NCI-H748 (cell line): ENCODE results near the gene DDX23.

Experiments used
- DNase-seq: peaks from one replicate; lab custom pipeline; 2025; ENCODE audit not compliant: unreplicated experiment; lab: John Stamatoyannopoulos, UW

Gene DDX23

GRCh38 chr12:48824905-48825304, 27.1 kb downstream of the DDX23 start:
- no peak for DNase-seq

DNA sequence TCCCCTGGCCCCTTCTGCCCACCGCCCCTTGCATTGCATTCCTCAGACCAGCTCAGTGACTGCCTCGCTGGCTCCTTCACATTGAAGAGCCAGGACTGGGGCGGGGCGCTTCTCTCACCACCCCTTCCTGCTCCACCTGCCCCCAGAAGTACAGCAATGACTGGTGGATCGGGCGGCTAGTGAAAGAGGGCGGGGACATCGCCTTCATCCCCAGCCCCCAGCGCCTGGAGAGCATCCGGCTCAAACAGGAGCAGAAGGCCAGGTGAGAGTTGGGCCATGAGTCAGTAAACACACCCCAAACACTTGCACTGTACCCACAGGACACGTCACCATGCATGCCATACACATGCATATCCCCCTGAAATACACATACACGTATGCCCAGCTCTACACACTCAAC, 27.9 kb downstream of the DDX23 start:
- DNase-seq: peak; percentile 19

- no peak for DNase-seq
These were observed 28.7 kb downstream of the DDX23 start for GRCh38 chr12:48823281-48823680.

DNA sequence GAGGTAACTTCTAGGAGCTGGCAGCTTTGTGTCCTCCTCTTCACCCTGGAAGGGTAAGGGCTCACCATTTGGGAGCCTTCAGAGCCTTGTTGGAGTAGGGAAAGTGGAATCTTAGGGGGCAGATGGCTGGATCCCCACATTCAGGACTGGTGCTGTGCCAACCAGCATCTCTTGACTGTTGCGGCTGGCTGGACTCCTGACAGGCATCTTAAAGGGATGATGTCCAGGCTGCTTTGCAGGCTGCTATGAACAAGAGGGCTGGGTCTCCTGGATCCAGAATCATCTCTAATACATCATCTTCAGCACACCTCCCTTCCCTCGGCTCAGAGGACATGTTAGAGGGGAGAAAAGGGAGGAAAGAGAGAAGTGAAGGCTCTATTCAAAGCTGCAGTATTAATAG, 29.3 kb downstream of the DDX23 start:
- no peak for DNase-seq

DNA sequence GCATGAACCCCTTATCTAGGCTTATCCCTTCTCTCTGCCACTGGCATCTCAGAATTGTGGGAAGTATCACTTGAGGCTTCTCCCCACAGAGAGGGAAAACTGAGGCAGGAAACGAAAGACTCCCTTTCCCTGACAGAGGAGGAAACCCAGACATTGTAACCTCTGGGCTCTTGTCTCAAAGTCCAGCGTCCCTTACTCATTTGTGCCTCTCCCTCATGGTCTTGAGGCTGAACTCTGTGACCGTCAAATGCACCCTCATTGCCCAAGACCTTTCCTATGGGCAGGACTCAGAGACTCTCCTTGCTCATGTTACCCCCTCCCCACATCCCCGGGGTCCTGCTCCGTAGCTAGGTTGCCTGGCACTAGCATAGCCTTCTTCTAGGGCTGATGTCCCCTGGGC, 29.8 kb downstream of the DDX23 start:
- no peak for DNase-seq

GRCh38 chr12:48819986-48820725, 31.8 kb downstream of the DDX23 start:
- no peak for DNase-seq

- DNase-seq: peak; percentile 59
These were observed 33.0 kb downstream of the DDX23 start for GRCh38 chr12:48818831-48819590.

DNA sequence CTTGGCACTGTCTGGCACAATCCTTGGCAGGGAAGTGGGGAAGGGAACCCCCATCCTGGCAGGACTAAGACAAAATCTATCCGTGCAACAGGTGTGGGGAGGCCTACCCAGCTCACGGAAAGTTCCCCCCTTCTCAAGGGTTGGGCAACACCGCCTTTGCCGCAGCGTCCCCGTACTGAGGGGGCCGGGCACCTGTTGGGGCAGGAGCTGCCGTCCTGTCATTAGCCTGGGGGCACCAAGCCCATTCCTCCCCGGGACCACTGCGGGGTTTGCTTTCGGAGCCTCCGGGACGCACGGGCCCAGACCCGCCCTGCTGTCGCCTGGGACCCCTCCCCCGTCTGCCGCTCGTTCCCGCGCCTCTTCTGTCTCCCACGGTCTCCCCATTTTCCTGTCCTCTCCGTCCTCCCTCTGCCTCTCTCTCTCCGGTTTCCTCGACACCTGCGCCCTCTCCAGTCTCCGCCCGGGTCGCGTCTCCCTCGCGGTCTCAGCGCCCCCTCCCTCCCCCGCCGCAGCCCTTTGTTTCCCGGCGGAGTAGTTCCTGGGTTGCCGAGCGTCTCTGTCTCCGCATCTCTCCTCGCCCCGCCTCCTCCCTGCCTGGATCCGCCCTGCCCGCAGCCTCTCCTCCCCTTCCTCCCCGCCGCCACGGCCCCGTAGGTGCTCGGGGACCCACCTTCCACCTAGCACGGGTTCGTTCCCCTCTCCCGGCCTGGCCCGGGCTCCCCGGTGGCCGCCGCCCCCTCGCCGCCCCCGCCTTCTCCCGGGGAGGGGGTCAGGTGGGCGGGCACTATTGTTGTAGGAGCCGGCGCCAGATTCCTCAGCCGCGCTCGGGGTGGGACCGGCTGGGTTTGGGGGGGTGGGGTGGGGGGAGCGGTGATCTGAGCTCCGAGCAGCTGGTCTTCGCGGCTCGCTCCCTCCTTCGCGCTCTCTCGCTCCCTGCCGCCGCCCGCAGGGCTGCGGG, 33.8 kb downstream of the DDX23 start, which contains the start of gene CACNB3:
CACNB3 (plus strand) TSS at position 624 of the 958 bp plus-strand sequence. CDS start 434 bp downstream, outside the sequence.
- peak; percentile 87 for DNase-seq

GRCh38 chr12:48816143-48816854, 35.7 kb downstream of the DDX23 start:
- no peak for DNase-seq

DNA sequence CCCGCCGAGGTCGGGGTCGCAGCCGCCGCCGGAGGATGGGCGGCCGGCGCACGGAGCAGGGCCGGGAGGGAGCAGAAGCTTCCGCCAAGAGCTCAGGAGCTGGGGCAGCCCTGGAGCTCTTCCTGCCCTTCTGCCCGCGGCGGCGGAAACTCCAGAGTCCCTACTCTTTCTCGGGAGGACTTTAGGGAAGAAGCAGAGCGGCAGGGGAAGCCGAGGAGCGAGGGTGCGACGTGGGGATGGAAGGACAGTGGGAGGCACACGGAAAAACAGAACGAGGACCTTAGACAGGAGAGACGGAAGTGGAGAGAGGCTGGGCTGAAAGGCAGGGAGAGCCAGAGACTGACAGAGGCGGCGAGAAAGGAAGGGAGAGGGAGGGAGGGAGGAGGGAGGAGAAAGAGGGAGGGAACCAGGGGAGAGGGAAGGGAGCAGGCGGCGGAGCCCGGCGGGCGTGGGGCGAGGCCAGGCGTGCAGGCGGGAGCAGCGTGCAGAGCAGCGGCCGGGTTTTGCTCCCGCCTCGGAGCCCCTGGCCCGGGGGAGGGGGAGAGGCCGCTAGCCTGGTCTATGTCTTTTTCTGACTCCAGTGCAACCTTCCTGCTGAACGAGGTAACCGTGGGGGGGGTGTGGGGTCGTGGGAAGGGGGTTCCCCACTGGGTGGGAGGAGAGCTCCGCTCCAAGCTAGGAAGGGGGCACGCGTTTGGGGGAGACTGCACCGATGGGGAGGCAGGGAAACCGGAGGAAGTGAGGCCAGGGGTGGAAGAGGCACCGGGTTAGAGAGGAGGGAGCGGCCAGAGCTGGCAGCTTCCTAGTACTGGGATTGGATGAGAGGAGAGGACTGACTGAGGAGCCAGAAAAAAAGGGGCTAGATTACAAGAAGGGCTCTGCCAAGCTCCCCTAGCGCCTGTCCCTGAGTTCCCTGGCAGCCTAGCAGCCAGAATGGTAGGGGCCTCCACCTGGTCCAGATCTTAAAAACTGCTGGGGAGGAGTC, 36.5 kb downstream of the DDX23 start:
- peak; percentile 86 for DNase-seq

DNA sequence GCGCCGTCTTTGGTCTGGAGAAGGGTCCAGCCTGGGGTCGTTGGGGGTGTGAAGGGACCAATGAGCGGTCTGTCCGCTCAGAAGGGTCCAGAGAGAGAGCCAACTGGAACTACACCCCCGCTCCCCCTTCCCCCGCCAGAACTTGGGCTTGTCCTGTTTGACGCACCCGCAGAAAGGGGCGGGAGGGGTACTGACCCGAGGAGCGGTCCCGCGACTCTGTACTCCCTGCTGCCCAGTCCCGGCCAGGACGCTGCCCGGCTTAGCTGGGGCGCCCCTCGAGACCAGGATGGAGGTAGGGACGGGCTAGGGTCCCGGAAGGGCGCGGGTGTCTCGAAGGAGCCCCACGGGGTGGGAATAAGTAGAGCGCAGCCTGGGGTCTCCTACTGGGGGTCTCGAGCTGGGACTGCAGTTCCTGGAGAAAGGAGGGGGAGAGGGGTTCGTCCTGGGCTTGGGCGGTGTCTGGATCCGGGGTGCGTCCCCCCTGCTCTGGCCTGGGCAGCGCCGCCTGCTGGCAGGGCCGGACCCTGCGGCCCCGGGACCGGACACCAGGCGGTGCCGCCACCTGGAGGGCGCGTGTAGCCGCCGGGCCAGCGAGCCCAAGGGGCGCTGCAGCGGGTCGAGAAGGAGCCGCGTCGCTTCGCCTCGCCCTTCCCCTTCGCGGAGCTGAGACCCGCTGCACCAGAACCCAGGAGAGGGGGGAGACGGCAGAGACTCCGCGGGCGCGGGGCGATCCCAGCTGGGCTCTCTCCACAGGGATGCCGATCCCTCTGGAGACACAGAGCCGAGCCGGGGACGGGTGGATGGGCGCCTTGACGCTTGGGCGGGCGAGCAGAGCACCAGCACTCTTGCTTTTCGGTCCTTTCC, 37.5 kb downstream of the DDX23 start:
- peak; percentile 79 for DNase-seq

DNA sequence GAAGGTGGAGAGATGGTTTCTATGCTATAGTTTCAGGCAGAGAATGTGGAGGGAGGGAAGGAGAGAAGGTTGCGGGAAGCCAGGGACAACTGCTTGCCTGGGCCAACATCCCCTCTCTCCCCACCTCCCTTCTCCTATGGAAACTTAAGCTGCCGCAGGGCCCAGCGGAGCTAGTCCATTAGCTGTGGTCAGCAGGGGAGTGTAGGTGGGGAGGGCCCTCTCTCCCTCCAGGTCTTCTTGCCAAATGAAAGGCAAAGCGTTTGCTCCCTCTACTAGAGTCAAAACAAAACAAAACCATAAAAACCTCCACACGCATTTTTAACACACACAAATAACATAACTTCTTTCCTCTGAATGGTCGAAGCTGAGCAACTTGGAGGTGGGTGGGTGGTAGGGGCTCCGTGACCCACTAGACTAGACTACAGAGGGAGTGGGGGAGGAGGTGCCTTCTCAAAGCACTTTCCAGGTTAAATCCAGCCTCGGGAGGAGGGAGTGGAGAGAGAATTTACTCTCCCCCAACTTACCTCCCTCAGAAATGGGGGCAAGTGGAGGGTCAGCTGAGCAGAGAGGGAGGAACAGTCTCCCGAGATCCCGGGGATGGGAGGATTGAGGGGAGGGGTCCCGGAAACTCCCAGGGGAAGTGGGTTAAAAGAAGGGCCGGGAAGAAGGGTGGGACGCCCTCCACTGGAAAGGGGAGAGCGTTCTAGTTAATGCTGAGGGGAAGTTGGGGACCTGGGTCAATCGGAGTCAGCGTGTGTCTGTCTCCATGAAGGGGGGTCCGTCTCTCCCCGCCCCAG, 38.3 kb downstream of the DDX23 start:
- no peak for DNase-seq

- no peak for DNase-seq
These were observed 39.6 kb downstream of the DDX23 start for GRCh38 chr12:48812389-48812788.

DNA sequence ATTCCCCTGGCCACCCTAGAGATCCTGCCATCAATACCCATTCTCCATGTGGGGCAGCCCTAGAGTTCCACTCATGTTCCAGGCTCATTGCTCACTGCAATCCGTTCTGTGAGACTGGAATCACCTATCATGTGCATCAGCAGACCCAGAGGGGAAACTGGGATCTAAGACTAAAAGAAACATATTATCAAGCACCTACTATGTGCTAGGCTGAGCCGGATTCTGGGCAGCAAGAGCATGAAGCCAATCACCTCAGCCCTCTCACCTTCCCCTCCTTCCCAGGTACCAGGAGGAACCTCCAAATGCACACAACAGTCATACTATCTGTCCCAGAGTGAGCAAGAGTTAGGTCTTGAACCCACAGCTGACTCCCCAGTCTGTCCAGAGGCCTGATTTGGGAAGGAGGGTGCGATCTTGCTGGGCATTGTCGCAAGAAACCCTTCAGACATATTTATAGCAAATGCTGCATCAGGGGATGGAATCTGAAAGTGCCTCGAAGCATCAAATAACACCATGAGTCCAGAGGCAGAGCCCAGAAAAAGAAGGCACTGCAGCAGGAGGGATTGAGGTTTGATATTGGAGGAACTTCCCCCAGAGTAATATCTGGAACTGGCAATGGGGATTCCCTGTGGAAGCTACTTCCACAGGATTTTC, 40.4 kb downstream of the DDX23 start:
- no peak for DNase-seq

DNA sequence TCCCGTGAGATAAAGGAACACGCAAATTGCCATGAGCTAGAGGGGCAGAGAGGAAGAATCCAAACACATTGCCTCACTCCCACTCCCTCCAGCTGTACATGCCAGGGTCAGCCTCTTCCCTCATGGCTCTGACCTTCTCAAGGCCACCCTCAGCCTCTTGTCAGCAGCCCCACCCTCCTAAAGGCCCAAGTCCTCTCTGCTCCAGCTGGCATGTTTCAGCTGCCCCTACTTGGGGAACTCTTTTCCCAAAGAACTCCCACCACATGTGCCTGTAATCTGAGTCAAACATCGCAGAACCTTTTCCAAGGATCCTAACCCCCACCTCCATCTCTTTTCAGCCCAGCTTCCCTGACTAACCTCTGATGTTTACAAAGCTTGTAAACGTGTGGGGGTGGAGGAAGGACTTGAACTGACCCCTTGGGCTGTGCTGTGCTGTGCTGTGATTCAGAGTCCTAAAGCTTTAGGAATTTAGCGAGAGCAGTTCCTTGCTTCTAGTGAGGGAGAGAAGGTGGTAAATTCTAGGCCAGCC, 41.0 kb downstream of the DDX23 start:
- DNase-seq: no peak

DNA sequence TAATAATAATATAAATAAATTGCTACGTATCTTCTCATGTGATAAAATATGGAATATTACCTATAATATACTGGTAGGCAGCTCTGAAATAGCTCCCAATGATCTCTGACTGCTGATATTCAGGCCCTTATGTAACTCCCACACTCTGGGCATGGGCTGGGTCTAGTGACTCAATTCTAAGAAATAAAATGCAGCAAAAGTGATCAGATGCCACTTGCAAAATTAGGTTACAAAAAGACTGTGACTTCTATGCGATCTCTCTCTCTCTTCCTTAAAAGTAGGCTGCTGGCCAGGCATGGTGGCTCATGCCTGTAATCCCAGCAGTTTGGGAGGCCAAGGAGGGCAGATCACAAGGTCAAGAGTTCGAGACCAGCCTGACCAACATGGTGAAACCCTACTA, 44.0 kb downstream of the DDX23 start:
- DNase-seq: no peak

GRCh38 chr12:48803675-48804074, 48.3 kb downstream of the DDX23 start:
- DNase-seq: no peak
